Thyroid gland (tissue), 4 donors: Measurements from ENCODE around the gene SLC38A4.

Experiments used
- CTCF ChIP-seq, 6 experiments: fragments of 200-600 bp in 3 of 6; fragments of 450-650 bp in 3 of 6; sonication (generic) in 3 of 6; IDR thresholded peaks; one replicate each; pipeline ENCODE4 v1.5.1; 2016 to 2019; ENCODE audit warnings: antibody characterized with exemption in 6 of 6, mild to moderate bottlenecking in 2 of 6, inconsistent platforms in 1 of 6, moderate library complexity in 1 of 6
- POLR2A ChIP-seq, 2 donors: fragments of 450-650 bp; IDR thresholded peaks; one replicate each; pipeline ENCODE4 v1.6.1; 2017; ENCODE audit warnings: antibody characterized with exemption in 2 of 2, mild to moderate bottlenecking in 2 of 2, moderate library complexity in 1 of 2

- no peak for TF ChIP-seq CTCF (IDR thresholded peaks at IDR 0.05)
- no peak for TF ChIP-seq POLR2A (IDR thresholded peaks at IDR 0.05)
Measured at GRCh38 chr12:46847001-46847400, 21.2 kb upstream of the SLC38A4 start.
